ENCODE measurements around the gene MXI1. TPM values are rescaled to one million over a fixed set of nuclear protein-coding genes. Genes with fewer than 3 reads are reported as not detected.

The MXI1 gene
- total RNA-seq, 2 donors from 2014 or later = 31.3 to 55.4 TPM

GRCh38 chr10:110226543-110226925 is 19.1 kb downstream of the MXI1 start:
- H3K4me1 Mint-ChIP-seq = peaks cover 23% of the 10 kb centered on the region
- no peaks in the 10 kb centered on the region for H3K9me3 ChIP-seq (ENCODE audit: control insufficient read depth, low read length)
- no peaks in the 10 kb centered on the region for H3K9me3 Mint-ChIP-seq
- no peaks in the 10 kb centered on the region for H3K27me3 ChIP-seq (ENCODE audit: control insufficient read depth, insufficient read depth, low read length, poor library complexity, severe bottlenecking)
- DNase-seq = peak; percentile 95
- H3K27ac ChIP-seq (ENCODE audit: low read depth, low read length) = no peak overlapping the region
- peak overlapping the region; percentile 96 for H3K27ac Mint-ChIP-seq
- no peaks in the 10 kb centered on the region for H3K27me3 Mint-ChIP-seq (ENCODE audit: insufficient read depth)
- H3K4me1 ChIP-seq (ENCODE audit: control insufficient read depth, insufficient read depth, low read length) = peaks cover 5% of the 10 kb centered on the region
- peak overlapping the region; percentile 77 for H3K4me3 ChIP-seq (ENCODE audit: low read length)
- H3K4me3 Mint-ChIP-seq = peak overlapping the region; percentile 84
- 0% methylated on average over 14 of the region's 36 CpGs; no CpG with 5 or more reads in 1 of the 2 experiments for WGBS, 2 experiments (ENCODE audit: insufficient coverage in 1 of 2, insufficient read length in 1 of 2)
- TF ChIP-seq CTCF (conservative IDR thresholded peaks at IDR 0.05) = no peak
- H3K36me3 Mint-ChIP-seq (ENCODE audit: low read depth) = peaks cover 11% of the 10 kb centered on the region
- H3K9ac ChIP-seq (ENCODE audit: extremely low read depth, low read length, poor library complexity, severe bottlenecking) = no peak overlapping the region
- peaks cover 29% of the 10 kb centered on the region for H3K36me3 ChIP-seq (ENCODE audit: control insufficient read depth, insufficient read depth, low read length)

- DNase-seq = peak; percentile 80
- Mint-ChIP-seq H3K27ac (peak overlapping the region; percentile 77), H3K27me3 (ENCODE audit: insufficient read depth) (no peaks in the 10 kb centered on the region), H3K4me3 (peak overlapping the region; percentile 84), H3K36me3 (ENCODE audit: low read depth) (peaks cover 15% of the 10 kb centered on the region), H3K9me3 (no peaks in the 10 kb centered on the region), H3K4me1 (peaks cover 18% of the 10 kb centered on the region)
- 7 to 23% methylated on average over 4 to 42 of the region's 71 CpGs for WGBS, 2 experiments (ENCODE audit: insufficient coverage in 1 of 2, insufficient read length in 1 of 2)
- Histone ChIP-seq H3K9ac (ENCODE audit: extremely low read depth, low read length, poor library complexity, severe bottlenecking) (no peak overlapping the region), H3K9me3 (ENCODE audit: control insufficient read depth, low read length) (no peaks in the 10 kb centered on the region), H3K27ac (ENCODE audit: low read depth, low read length) (no peak overlapping the region), H3K36me3 (ENCODE audit: control insufficient read depth, insufficient read depth, low read length) (peaks cover 29% of the 10 kb centered on the region), H3K4me1 (ENCODE audit: control insufficient read depth, insufficient read depth, low read length) (peaks cover 5% of the 10 kb centered on the region), H3K4me3 (ENCODE audit: low read length) (peak overlapping the region; percentile 75), H3K27me3 (ENCODE audit: control insufficient read depth, insufficient read depth, low read length, poor library complexity, severe bottlenecking) (no peaks in the 10 kb centered on the region)
- TF ChIP-seq CTCF (conservative IDR thresholded peaks at IDR 0.05) = no peak
Observed at GRCh38 chr10:110226926-110227641, 19.7 kb downstream of the MXI1 start.

DNA sequence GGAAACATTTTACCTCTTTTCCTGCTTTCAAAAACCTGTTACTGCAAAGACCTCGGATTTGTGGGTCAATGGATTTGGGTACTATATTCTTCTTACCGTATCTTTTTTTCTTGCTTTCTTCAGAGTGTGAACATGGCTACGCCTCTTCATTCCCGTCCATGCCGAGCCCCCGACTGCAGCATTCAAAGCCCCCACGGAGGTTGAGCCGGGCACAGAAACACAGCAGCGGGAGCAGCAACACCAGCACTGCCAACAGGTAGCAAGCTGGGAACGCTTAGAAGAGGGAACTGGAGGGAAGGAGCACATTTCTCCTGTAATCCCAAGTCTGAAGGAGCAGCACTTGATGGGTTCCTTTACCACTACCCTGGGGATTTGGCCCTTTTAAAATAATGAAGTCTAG is 20.7 kb downstream of the MXI1 start:
- no peak overlapping the region for H3K27ac ChIP-seq (ENCODE audit: low read depth, low read length)
- H3K27ac Mint-ChIP-seq = no peak overlapping the region
- TF ChIP-seq CTCF (conservative IDR thresholded peaks at IDR 0.05) = no peak
- no peaks in the 10 kb centered on the region for H3K9me3 Mint-ChIP-seq
- no peak overlapping the region for H3K4me3 ChIP-seq (ENCODE audit: low read length)
- H3K27me3 Mint-ChIP-seq (ENCODE audit: insufficient read depth) = no peaks in the 10 kb centered on the region
- peak overlapping the region; percentile 84 for H3K4me3 Mint-ChIP-seq
- peaks cover 20% of the 10 kb centered on the region for H3K36me3 Mint-ChIP-seq (ENCODE audit: low read depth)
- H3K9me3 ChIP-seq (ENCODE audit: control insufficient read depth, low read length) = no peaks in the 10 kb centered on the region
- peaks cover 5% of the 10 kb centered on the region for H3K4me1 ChIP-seq (ENCODE audit: control insufficient read depth, insufficient read depth, low read length)
- H3K36me3 ChIP-seq (ENCODE audit: control insufficient read depth, insufficient read depth, low read length) = peaks cover 29% of the 10 kb centered on the region
- H3K27me3 ChIP-seq (ENCODE audit: control insufficient read depth, insufficient read depth, low read length, poor library complexity, severe bottlenecking) = no peaks in the 10 kb centered on the region
- no peak for DNase-seq
- WGBS, 2 experiments (ENCODE audit: insufficient coverage in 1 of 2, insufficient read length in 1 of 2) = 83 to 85% methylated on average over 10 of the region's 10 CpGs
- no peak overlapping the region for H3K9ac ChIP-seq (ENCODE audit: extremely low read depth, low read length, poor library complexity, severe bottlenecking)
- H3K4me1 Mint-ChIP-seq = peaks cover 19% of the 10 kb centered on the region
